ENCODE results near the gene PLEKHM3.

Gene PLEKHM3

DNA sequence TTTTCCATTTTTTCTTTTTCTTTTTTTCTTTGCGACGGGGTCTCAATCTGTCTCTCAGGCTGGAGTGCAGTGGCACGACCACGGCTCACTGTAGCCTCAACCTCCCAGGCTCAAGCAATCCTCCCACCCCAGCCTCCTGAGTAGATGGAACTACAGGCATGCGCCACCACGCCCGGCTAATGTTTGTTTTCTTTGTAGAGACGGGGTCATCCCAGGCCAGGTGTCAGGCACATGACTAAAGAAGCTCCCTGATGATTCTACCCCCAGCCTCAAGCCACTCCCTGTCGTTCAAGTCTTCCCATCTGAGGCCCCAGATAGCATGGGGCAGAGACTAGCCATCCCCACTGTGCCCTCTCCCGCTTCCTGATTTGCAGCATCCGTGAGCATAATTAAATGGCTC lies 245.8 kb downstream of the PLEKHM3 start:
- H3K4me3 ChIP-seq (replicated peaks; ENCODE audit: insufficient read depth, low read length): no peak overlapping the region
- no peak for DNase-seq (ENCODE audit: low read depth in 1 of 2, low spot score in 1 of 2)
- H3K27me3 ChIP-seq (ENCODE audit: insufficient read depth, poor library complexity, severe bottlenecking): no peaks in the 10 kb centered on the region
- TF ChIP-seq, protein P1, sequence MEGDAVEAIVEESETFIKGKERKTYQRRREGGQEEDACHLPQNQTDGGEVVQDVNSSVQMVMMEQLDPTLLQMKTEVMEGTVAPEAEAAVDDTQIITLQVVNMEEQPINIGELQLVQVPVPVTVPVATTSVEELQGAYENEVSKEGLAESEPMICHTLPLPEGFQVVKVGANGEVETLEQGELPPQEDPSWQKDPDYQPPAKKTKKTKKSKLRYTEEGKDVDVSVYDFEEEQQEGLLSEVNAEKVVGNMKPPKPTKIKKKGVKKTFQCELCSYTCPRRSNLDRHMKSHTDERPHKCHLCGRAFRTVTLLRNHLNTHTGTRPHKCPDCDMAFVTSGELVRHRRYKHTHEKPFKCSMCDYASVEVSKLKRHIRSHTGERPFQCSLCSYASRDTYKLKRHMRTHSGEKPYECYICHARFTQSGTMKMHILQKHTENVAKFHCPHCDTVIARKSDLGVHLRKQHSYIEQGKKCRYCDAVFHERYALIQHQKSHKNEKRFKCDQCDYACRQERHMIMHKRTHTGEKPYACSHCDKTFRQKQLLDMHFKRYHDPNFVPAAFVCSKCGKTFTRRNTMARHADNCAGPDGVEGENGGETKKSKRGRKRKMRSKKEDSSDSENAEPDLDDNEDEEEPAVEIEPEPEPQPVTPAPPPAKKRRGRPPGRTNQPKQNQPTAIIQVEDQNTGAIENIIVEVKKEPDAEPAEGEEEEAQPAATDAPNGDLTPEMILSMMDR (IDR thresholded peaks at IDR 0.05; ENCODE audit: insufficient read depth, low read length): no peak
- TF ChIP-seq SPI1 (IDR thresholded peaks at IDR 0.05; ENCODE audit: borderline replicate concordance, low read depth) (no peak), GABPA (IDR thresholded peaks at IDR 0.05; ENCODE audit: low read depth) (no peak), POLR2AphosphoS5 (IDR thresholded peaks at IDR 0.05; ENCODE audit: low read depth) (no peak)
- TF ChIP-seq, protein P2, sequence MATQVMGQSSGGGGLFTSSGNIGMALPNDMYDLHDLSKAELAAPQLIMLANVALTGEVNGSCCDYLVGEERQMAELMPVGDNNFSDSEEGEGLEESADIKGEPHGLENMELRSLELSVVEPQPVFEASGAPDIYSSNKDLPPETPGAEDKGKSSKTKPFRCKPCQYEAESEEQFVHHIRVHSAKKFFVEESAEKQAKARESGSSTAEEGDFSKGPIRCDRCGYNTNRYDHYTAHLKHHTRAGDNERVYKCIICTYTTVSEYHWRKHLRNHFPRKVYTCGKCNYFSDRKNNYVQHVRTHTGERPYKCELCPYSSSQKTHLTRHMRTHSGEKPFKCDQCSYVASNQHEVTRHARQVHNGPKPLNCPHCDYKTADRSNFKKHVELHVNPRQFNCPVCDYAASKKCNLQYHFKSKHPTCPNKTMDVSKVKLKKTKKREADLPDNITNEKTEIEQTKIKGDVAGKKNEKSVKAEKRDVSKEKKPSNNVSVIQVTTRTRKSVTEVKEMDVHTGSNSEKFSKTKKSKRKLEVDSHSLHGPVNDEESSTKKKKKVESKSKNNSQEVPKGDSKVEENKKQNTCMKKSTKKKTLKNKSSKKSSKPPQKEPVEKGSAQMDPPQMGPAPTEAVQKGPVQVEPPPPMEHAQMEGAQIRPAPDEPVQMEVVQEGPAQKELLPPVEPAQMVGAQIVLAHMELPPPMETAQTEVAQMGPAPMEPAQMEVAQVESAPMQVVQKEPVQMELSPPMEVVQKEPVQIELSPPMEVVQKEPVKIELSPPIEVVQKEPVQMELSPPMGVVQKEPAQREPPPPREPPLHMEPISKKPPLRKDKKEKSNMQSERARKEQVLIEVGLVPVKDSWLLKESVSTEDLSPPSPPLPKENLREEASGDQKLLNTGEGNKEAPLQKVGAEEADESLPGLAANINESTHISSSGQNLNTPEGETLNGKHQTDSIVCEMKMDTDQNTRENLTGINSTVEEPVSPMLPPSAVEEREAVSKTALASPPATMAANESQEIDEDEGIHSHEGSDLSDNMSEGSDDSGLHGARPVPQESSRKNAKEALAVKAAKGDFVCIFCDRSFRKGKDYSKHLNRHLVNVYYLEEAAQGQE (IDR thresholded peaks at IDR 0.05; ENCODE audit: insufficient replicate concordance, low read depth): no peak
- H3K27ac ChIP-seq (replicated peaks): no peak overlapping the region

DNA sequence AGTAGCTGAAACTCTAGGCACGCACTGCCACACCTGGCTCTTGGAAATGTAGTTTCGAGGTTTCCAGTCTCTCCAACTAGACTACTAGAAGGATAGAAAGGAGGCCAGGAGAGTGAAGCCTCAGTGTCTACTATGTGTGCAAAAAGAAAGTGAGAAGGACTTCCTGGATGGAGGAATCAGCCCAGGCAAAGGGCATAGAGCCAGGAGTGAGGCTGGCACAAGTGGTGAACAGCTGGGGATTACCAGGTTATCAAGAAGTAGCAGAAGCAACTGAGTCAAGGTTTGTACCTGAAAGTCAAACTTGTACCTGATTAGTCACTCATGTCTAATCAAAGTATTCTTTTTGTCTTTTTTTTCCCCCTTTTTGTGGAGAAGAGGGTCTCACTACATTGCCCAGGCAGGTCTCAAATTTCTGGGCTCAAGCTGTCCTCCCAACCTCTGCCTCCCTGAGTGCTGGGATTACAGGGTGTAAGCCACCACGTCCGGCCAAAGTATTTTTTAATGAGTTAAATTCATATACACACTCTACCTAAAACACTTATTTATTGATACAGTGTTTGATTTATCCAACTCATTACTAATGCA lies 246.9 kb downstream of the PLEKHM3 start:
- no peak overlapping the region for H3K27ac ChIP-seq (replicated peaks)
- no peaks in the 10 kb centered on the region for H3K27me3 ChIP-seq (ENCODE audit: insufficient read depth, poor library complexity, severe bottlenecking)
- TF ChIP-seq, protein P1 (IDR thresholded peaks at IDR 0.05; ENCODE audit: insufficient read depth, low read length): no peak
- TF ChIP-seq GABPA (IDR thresholded peaks at IDR 0.05; ENCODE audit: low read depth) (no peak), SPI1 (IDR thresholded peaks at IDR 0.05; ENCODE audit: borderline replicate concordance, low read depth) (no peak), POLR2AphosphoS5 (IDR thresholded peaks at IDR 0.05; ENCODE audit: low read depth) (no peak)
- TF ChIP-seq, protein P2 (IDR thresholded peaks at IDR 0.05; ENCODE audit: insufficient replicate concordance, low read depth): no peak
- DNase-seq (ENCODE audit: low read depth in 1 of 2, low spot score in 1 of 2): no peak
- H3K4me3 ChIP-seq (replicated peaks; ENCODE audit: insufficient read depth, low read length): no peak overlapping the region

DNA sequence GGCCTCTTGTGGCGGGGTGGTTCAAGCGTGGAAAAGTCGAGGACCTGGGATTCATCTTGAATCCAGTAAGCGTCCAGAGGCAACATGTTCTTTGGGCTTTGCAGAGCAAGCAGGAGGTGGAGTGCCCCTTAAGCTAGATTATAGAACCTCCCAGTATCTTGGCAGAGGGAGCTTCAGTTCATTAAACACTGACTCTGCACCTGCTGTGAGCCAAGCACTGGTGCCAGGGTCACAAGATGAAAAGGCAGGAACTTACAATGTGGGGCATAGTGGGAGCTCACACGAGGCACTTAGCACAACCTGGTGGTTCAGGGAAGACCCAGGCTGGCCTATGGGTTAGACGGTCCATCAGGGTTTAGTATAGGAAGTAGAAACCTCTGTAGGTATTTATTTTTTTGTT lies 248.2 kb downstream of the PLEKHM3 start:
- H3K27ac ChIP-seq (replicated peaks): no peak overlapping the region
- DNase-seq (ENCODE audit: low read depth in 1 of 2, low spot score in 1 of 2): no peak
- no peaks in the 10 kb centered on the region for H3K27me3 ChIP-seq (ENCODE audit: insufficient read depth, poor library complexity, severe bottlenecking)
- H3K4me3 ChIP-seq (replicated peaks; ENCODE audit: insufficient read depth, low read length): no peak overlapping the region
- no peak for TF ChIP-seq GABPA (IDR thresholded peaks at IDR 0.05; ENCODE audit: low read depth)
- TF ChIP-seq, protein P1 (IDR thresholded peaks at IDR 0.05; ENCODE audit: insufficient read depth, low read length): no peak
- no peak for TF ChIP-seq POLR2AphosphoS5 (IDR thresholded peaks at IDR 0.05; ENCODE audit: low read depth)
- no peak for TF ChIP-seq SPI1 (IDR thresholded peaks at IDR 0.05; ENCODE audit: borderline replicate concordance, low read depth)
- TF ChIP-seq, protein P2 (IDR thresholded peaks at IDR 0.05; ENCODE audit: insufficient replicate concordance, low read depth): no peak
